Renal cortex interstitium (tissue), 11 donors: ENCODE data around the gene NKAPD1. TPM values are rescaled to one million over a fixed set of nuclear protein-coding genes. Genes with fewer than 3 reads are reported as not detected.
"Not testable (repeated sequence)": the region's sequence is repeated elsewhere in the genome, so short reads cannot be mapped to it uniquely, and the experiment has no call there.

Experiments used
- DNase-seq, 11 donors: peaks; one replicate each; pipeline ENCODE4 v3.0.0-alpha.2; 2013; ENCODE audit warnings: low read depth in 9 of 11, low spot score in 4 of 11; ENCODE audit errors: extremely low read depth in 1 of 11
- polyA plus RNA-seq, 3 donors: library from polyadenylated mRNA; unstranded; fragments of 120-200 nt; gene quantifications; one replicate each; pipeline ENCODE4 v1.2.1, GENCODE V29; 2013; ENCODE audit not compliant: insufficient read length in 3 of 3

NKAPD1 gene
- polyA plus RNA-seq, 3 donors: 49.9 to 60.1 (median 50.2) TPM

- DNase-seq: no peak
Measured at GRCh38 chr11:112051768-112052167, 22.3 kb upstream of the NKAPD1 start.

GRCh38 chr11:112057170-112057569 lies 16.9 kb upstream of the NKAPD1 start:
- no peak for DNase-seq

GRCh38 chr11:112058103-112058502 lies 16.0 kb upstream of the NKAPD1 start:
- DNase-seq: no peak

- no peak for DNase-seq
Measured at GRCh38 chr11:112062923-112063322, 11.2 kb upstream of the NKAPD1 start.

GRCh38 chr11:112082729-112083128 lies 8.6 kb downstream of the NKAPD1 start:
- no peak for DNase-seq

- peak in 5 of 11 donors; percentile 2 to 17 (median 12) for DNase-seq
Measured at GRCh38 chr11:112085822-112086421, 11.8 kb downstream of the NKAPD1 start.

- DNase-seq: peak; percentile 94 to 98 (median 97)
Measured at GRCh38 chr11:112086422-112087191, 12.5 kb downstream of the NKAPD1 start, which contains the start of the genes SDHD and TIMM8B. Gene SDHD (plus strand): TSS chr11:112086873. CDS start chr11:112086908, 35 bp downstream. Gene TIMM8B (minus strand): TSS chr11:112086756. CDS start chr11:112086723, 33 bp downstream.

GRCh38 chr11:112087212-112087611 lies 13.1 kb downstream of the NKAPD1 start:
- DNase-seq: no peak

GRCh38 chr11:112095302-112095701 lies 21.2 kb downstream of the NKAPD1 start:
- not testable (repeated sequence) for DNase-seq

- DNase-seq: no peak
Measured at GRCh38 chr11:112096194-112096593, 22.1 kb downstream of the NKAPD1 start.

GRCh38 chr11:112097734-112098528 lies 23.8 kb downstream of the NKAPD1 start:
- DNase-seq: no peak

- no peak for DNase-seq
Measured at GRCh38 chr11:112100462-112100861, 26.4 kb downstream of the NKAPD1 start.

GRCh38 chr11:112103446-112103845 lies 29.3 kb downstream of the NKAPD1 start:
- no peak for DNase-seq

GRCh38 chr11:112106070-112106469 lies 32.0 kb downstream of the NKAPD1 start:
- DNase-seq: no peak

- peak in 8 of 11 donors; percentile 10 to 35 (median 22) for DNase-seq
Measured at GRCh38 chr11:112113539-112114457, 39.7 kb downstream of the NKAPD1 start.

- DNase-seq: no peak
Measured at GRCh38 chr11:112114460-112114859, 40.4 kb downstream of the NKAPD1 start.

- no peak for DNase-seq
Measured at GRCh38 chr11:112115386-112115785, 41.3 kb downstream of the NKAPD1 start.

GRCh38 chr11:112118176-112118575 lies 44.1 kb downstream of the NKAPD1 start:
- no peak for DNase-seq
